ENCODE results near the gene RBFOX2. TPM values are rescaled to one million over a fixed set of nuclear protein-coding genes. Genes with fewer than 3 reads are reported as not detected.

Gene RBFOX2
- total and polyA plus RNA-seq, 10 of the 15 experiments (the other 5 are each of a cell fraction or from before 2014, with no cell fraction given) = 0.01 to 2.7 (median 0.17) TPM; not detected in 4

DNA sequence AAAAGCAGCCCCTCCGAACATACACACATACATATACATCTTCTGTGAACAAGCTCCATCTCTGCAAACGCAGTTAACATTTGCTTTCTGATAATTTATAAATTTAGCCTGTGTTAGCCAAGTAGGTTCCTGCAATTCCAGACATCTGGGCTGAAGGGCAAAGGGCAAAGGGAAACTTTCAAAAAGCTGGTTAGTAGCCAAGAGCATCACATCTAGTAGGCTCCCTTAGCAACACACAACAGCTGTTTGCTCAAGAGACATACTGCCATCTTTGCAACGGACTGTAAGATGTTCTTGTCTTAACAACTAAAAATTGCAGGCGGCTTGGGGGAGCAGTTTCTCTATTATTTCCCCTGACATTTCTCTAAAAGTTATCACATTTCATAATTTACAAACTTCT lies 134.9 kb downstream of the RBFOX2 start:
- ChIA-PET POLR2A (no interaction called here), RAD21 (ENCODE audit: unreplicated experiment) (no interaction called here), CTCF (no interaction called here), SMC1A (ENCODE audit: uncharacterized antibody, unreplicated experiment) (interaction anchor here (0.6 kb wide), 1 partner anchor 64 kb away, joined by 3 read pairs; no protein-coding TSS in a partner anchor)
- H3K4me3 ChIP-seq = no peak overlapping the region
- FAIRE-seq (no peak), DNase-seq (ENCODE audit: low read depth, low spot score) (no peak), ATAC-seq (no peak)
- no peak overlapping the region for H3K9ac ChIP-seq (ENCODE audit: control insufficient read depth, insufficient read depth, low read length)
- H4K20me1 ChIP-seq (ENCODE audit: control insufficient read depth, insufficient read depth) = no peaks in the 10 kb centered on the region
- no peaks in the 10 kb centered on the region for H3K36me3 ChIP-seq (ENCODE audit: control insufficient read depth in 2 of 2, insufficient read depth in 2 of 2, low read length in 1 of 2)
- H3K79me2 ChIP-seq (ENCODE audit: control insufficient read depth, insufficient read depth, low read length) = no peaks in the 10 kb centered on the region
- peaks cover 0 to 5% of the 10 kb centered on the region in 2 experiments; a peak in 1 of 4 replicates for H3K27me3 ChIP-seq (replicated peaks in 1 of 2; ENCODE audit: control insufficient read depth in 2 of 2, insufficient read depth in 2 of 2, low read length in 1 of 2)
- no peak overlapping the region for H3K27ac ChIP-seq (ENCODE audit: control insufficient read depth, insufficient read depth)
- H2AFZ ChIP-seq (ENCODE audit: control insufficient read depth, low read depth, low read length) = no peak overlapping the region
- no peak overlapping the region for H3K4me2 ChIP-seq (ENCODE audit: control insufficient read depth, insufficient read depth)
- 27% methylated on average over 4 of the region's 4 CpGs for WGBS (ENCODE audit: insufficient coverage, insufficient replicate concordance, low lambda C conversion rate, missing lambda C conversion rate)
- H3K4me1 ChIP-seq (ENCODE audit: control insufficient read depth, insufficient read depth, low read length) = no peaks in the 10 kb centered on the region
- TF ChIP-seq RFX5 (IDR thresholded peaks at IDR 0.05; ENCODE audit: low read depth, low read length) = no peak
- no peak for TF ChIP-seq KDM1A (IDR thresholded peaks at IDR 0.05; ENCODE audit: borderline replicate concordance)
- TF ChIP-seq KLF5 (IDR thresholded peaks at IDR 0.05; ENCODE audit: partially characterized antibody) = no peak
- TF ChIP-seq NBN (IDR thresholded peaks at IDR 0.05) = no peak
- TF ChIP-seq ZBTB4 (CRISPR knock-in tag; IDR thresholded peaks at IDR 0.05) = no peak
- no peak for TF ChIP-seq SPI1 (IDR thresholded peaks at IDR 0.05; ENCODE audit: borderline replicate concordance, insufficient read depth, low read depth, low read length)
- no peak for TF ChIP-seq MTA2 (IDR thresholded peaks at IDR 0.05; ENCODE audit: low read depth)
- no peak for TF ChIP-seq BACH1 (IDR thresholded peaks at IDR 0.05; ENCODE audit: borderline replicate concordance)
- TF ChIP-seq SP1 (IDR thresholded peaks at IDR 0.05; ENCODE audit: low read depth, low read length) = no peak
- TF ChIP-seq MTA3 (IDR thresholded peaks at IDR 0.05; ENCODE audit: borderline replicate concordance, low read length) = no peak
- TF ChIP-seq, protein P1, sequence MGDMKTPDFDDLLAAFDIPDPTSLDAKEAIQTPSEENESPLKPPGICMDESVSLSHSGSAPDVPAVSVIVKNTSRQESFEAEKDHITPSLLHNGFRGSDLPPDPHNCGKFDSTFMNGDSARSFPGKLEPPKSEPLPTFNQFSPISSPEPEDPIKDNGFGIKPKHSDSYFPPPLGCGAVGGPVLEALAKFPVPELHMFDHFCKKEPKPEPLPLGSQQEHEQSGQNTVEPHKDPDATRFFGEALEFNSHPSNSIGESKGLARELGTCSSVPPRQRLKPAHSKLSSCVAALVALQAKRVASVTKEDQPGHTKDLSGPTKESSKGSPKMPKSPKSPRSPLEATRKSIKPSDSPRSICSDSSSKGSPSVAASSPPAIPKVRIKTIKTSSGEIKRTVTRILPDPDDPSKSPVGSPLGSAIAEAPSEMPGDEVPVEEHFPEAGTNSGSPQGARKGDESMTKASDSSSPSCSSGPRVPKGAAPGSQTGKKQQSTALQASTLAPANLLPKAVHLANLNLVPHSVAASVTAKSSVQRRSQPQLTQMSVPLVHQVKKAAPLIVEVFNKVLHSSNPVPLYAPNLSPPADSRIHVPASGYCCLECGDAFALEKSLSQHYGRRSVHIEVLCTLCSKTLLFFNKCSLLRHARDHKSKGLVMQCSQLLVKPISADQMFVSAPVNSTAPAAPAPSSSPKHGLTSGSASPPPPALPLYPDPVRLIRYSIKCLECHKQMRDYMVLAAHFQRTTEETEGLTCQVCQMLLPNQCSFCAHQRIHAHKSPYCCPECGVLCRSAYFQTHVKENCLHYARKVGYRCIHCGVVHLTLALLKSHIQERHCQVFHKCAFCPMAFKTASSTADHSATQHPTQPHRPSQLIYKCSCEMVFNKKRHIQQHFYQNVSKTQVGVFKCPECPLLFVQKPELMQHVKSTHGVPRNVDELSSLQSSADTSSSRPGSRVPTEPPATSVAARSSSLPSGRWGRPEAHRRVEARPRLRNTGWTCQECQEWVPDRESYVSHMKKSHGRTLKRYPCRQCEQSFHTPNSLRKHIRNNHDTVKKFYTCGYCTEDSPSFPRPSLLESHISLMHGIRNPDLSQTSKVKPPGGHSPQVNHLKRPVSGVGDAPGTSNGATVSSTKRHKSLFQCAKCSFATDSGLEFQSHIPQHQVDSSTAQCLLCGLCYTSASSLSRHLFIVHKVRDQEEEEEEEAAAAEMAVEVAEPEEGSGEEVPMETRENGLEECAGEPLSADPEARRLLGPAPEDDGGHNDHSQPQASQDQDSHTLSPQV (IDR thresholded peaks at IDR 0.05) = no peak
- TF ChIP-seq IRF5 (IDR thresholded peaks at IDR 0.05; ENCODE audit: borderline replicate concordance) = no peak
- TF ChIP-seq ZNF207 (IDR thresholded peaks at IDR 0.05; ENCODE audit: borderline replicate concordance) = no peak
- H3K9me3 ChIP-seq (replicated peaks; ENCODE audit: control insufficient read depth, insufficient read depth, low read length) = no peaks in the 10 kb centered on the region
- BruUV-seq (replicated peaks) = no TSS peak
- intact Hi-C loops (cut with micrococcal nuclease; ENCODE audit: unreplicated experiment) (no loop called here), in situ Hi-C loops (cut with MboI) (no loop called here)

All from GM12878 (cell line).